ENCODE measurements around the gene FXYD5. TPM values are rescaled to one million over a fixed set of nuclear protein-coding genes. Genes with fewer than 3 reads are reported as not detected.

FXYD5 gene
- total RNA-seq, 1 experiment from 2014 or later, result 123 TPM

GRCh38 chr19:35164418-35164817, 9.9 kb downstream of the FXYD5 start (continued):
- TF ChIP-seq REST (IDR thresholded peaks at IDR 0.05; ENCODE audit: low read depth), result no peak

GRCh38 chr19:35165200-35166058, 10.9 kb downstream of the FXYD5 start:
- ChIA-PET CTCF (no interaction called here), POLR2A (no interaction called here), RAD21 (ENCODE audit: low non-redundant PET in 1 of 2, low total read pairs in 2 of 2, uncharacterized antibody in 2 of 2, unreplicated experiment in 2 of 2) (no interaction called here)
- Histone ChIP-seq H3K4me1 (ENCODE audit: control insufficient read depth in 1 of 2, insufficient read depth in 2 of 2, low read length in 2 of 2) (peaks cover 42 to 84% of the 10 kb centered on the region in 2 experiments), H3K27ac (ENCODE audit: low read depth, low read length) (peak overlapping the region; percentile 34; the same call in 1 of the 2 replicates), H3K36me3 (ENCODE audit: control insufficient read depth in 1 of 2, insufficient read depth in 2 of 2, low read length in 2 of 2) (peaks cover 7 to 34% of the 10 kb centered on the region in 2 experiments; a peak in 3 of 4 replicates), H3K4me3 (replicated peaks in 1 of 2; ENCODE audit: low read depth in 1 of 2, low read length in 2 of 2) (no peak overlapping the region), H3K9me2 (ENCODE audit: insufficient read depth) (no peaks in the 10 kb centered on the region), H3K79me2 (ENCODE audit: insufficient read depth, low read length) (no peaks in the 10 kb centered on the region), H3K9me3 (ENCODE audit: control insufficient read depth in 1 of 2, insufficient read depth in 1 of 2, low read depth in 1 of 2, low read length in 2 of 2) (peaks cover 0 to 4% of the 10 kb centered on the region in 2 experiments; a peak in 1 of 4 replicates), H2AFZ (ENCODE audit: low read depth, low read length, poor library complexity, severe bottlenecking) (no peak overlapping the region), H3K4me2 (ENCODE audit: low read length) (peak overlapping the region; percentile 77), H4K20me1 (ENCODE audit: insufficient read depth) (no peaks in the 10 kb centered on the region), H3K27me3 (ENCODE audit: insufficient read depth, low read length) (no peaks in the 10 kb centered on the region), H3K9ac (ENCODE audit: low read length) (peak overlapping the region; percentile 58; the same call in 1 of the 2 replicates)
- DNase-seq (ENCODE audit: low read depth, low spot score) (no peak), ATAC-seq (no peak)
- intact Hi-C loops (cut with micrococcal nuclease), result no loop called here
- TF ChIP-seq ZFX (IDR thresholded peaks at IDR 0.05) (no peak), EZH2 (IDR thresholded peaks at IDR 0.05) (no peak), ELF1 (IDR thresholded peaks at IDR 0.05; ENCODE audit: borderline replicate concordance, low read depth) (no peak)
- no TSS peak for BruUV-seq (replicated peaks)
